ENCODE measurements around the gene VEGFB. TPM values are rescaled to one million over a fixed set of nuclear protein-coding genes. Genes with fewer than 3 reads are reported as not detected.
A peak's percentile ranks its signal among the peaks of the same experiment; 100 is the strongest.

Gene VEGFB
- total and polyA plus RNA-seq, 12 donors = 158 to 353 (median 277) TPM

GRCh38 chr11:64225608-64226506 lies 8.5 kb upstream of the VEGFB start, which contains the start of the genes NUDT22 and TRPT1:
Gene NUDT22, plus strand, starts transcription at chr11:64226274. Its CDS starts 379 bp downstream, at chr11:64226653.
Gene TRPT1, minus strand, starts transcription at chr11:64226186. Its CDS starts 326 bp downstream, at chr11:64225860.
- ATAC-seq (peak; percentile 81 to 88 (median 85)), DNase-seq (peak; percentile 93 to 94)
- TF ChIP-seq CTCF (IDR thresholded peaks at IDR 0.05) = peak in 2 of 9 donors; percentile 9 to 37
- Histone ChIP-seq H3K4me1 (peaks cover 16 to 58% (median 40%) of the 10 kb centered on the region in 9 donors), H3K27ac (peak within 1 kb of the TSS; percentile 90 to 96 (median 95)), H3K4me3 (peak within 1 kb of the TSS; percentile 64 to 95 (median 76)), H3K27me3 (no peaks in the 10 kb centered on the region), H3K36me3 (peaks cover 0 to 43% (median 0%) of the 10 kb centered on the region in 9 donors), H3K9me3 (no peaks in the 10 kb centered on the region)
- intact Hi-C loops (cut with DNase I) = loop anchor here in 2 of 10 donors (2.0 to 5.0 kb wide), 2 partner anchors 39 to 41 kb away; partner anchors contain the start of gene STIP1 (in 1 of the 2)
- WGBS, 2 donors = 0 to 1% methylated on average over 53 to 54 of the region's 54 CpGs

- no peak for TF ChIP-seq CTCF (IDR thresholded peaks at IDR 0.05)
- ATAC-seq (peak; percentile 26 to 64 (median 48)), DNase-seq (peak; percentile 60 to 67)
- H3K4me1 ChIP-seq = peaks cover 16 to 65% (median 47%) of the 10 kb centered on the region in 9 donors
- H3K9me3 ChIP-seq = no peaks in the 10 kb centered on the region
- H3K36me3 ChIP-seq = peaks cover 0 to 36% (median 0%) of the 10 kb centered on the region in 9 donors
- H3K27ac ChIP-seq = peak overlapping the region; percentile 90 to 96 (median 95)
- peak overlapping the region; percentile 64 to 95 (median 76) for H3K4me3 ChIP-seq
- 13 to 14% methylated on average over 26 of the region's 26 CpGs for WGBS, 2 donors
- intact Hi-C loops (cut with DNase I) = loop anchor here in 2 of 10 donors (2.0 to 5.0 kb wide), 2 partner anchors 39 to 42 kb away; partner anchors contain the start of gene STIP1 (in 1 of the 2)
- H3K27me3 ChIP-seq = no peaks in the 10 kb centered on the region
Observed at GRCh38 chr11:64226507-64227051, 7.8 kb upstream of the VEGFB start.

GRCh38 chr11:64227405-64227956 lies 6.9 kb upstream of the VEGFB start:
- Histone ChIP-seq H3K27ac (peak overlapping the region in 9 of 10 donors; percentile 90 to 96 (median 96)), H3K4me1 (peaks cover 16 to 71% (median 54%) of the 10 kb centered on the region in 9 donors), H3K36me3 (peaks cover 0 to 27% (median 0%) of the 10 kb centered on the region in 9 donors), H3K4me3 (peak overlapping the region in 9 of 10 donors; percentile 64 to 95 (median 78)), H3K9me3 (no peaks in the 10 kb centered on the region), H3K27me3 (no peaks in the 10 kb centered on the region)
- TF ChIP-seq CTCF (IDR thresholded peaks at IDR 0.05) = no peak
- no peak for DNase-seq
- ATAC-seq = no peak
- intact Hi-C loops (cut with DNase I) = loop anchor here in 2 of 10 donors (2.0 to 5.0 kb wide), 2 partner anchors 40 to 43 kb away; partner anchors contain the start of gene STIP1 (in 1 of the 2)
- WGBS, 2 donors = 82 to 85% methylated on average over 3 of the region's 3 CpGs

Data from heart right ventricle (tissue), 16 donors.